ENCODE data around the gene PTPN13.

Gene PTPN13

DNA sequence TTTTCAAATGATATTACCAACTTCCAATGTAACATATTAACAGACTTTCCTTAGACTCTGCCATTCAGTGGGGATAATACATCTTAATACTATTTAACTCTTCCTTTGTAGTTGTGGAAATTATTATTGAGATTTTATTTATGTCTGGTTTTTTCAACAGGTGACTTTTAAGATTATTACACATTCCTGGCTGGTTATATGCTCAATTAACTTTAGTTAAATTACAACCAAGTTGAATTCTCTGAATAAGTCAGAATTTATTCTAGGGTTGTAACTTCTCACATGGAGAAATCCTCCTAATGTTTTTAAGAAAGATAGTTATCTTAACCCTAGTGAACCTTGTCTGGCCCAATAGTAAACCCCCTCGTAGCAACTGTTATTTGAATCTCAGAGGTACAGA lies 147.7 kb downstream of the PTPN13 start:
- Mint-ChIP-seq H3K4me3 (no peak overlapping the region), H3K27ac (no peak overlapping the region), H3K36me3 (no peaks in the 10 kb centered on the region), H3K9me3 (peaks cover 7% of the 10 kb centered on the region), H3K27me3 (peaks cover 3% of the 10 kb centered on the region), H3K4me1 (no peaks in the 10 kb centered on the region)
- ATAC-seq (ENCODE audit: low read depth) (no peak), DNase-seq (ENCODE audit: low spot score in 2 of 2) (no peak)

DNA sequence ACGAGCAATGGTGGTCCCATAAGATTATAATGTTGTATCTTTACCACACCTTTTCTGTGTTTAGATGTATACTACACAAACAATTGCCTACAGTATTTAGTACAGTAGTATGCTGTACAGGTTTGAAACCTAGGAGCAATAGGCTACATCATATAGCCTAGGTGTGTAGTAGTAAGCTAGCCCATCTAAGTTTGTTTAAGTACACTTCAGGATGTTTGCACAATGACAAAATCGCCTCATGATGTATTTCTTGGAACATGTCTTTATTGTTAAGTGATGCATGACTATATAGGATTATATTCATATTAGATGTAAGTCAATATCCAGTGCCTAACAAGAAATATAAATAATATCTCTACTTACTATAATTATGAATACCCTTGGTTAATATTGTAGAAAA lies 150.5 kb downstream of the PTPN13 start:
- Mint-ChIP-seq H3K4me3 (no peak overlapping the region), H3K4me1 (no peaks in the 10 kb centered on the region)

DNA sequence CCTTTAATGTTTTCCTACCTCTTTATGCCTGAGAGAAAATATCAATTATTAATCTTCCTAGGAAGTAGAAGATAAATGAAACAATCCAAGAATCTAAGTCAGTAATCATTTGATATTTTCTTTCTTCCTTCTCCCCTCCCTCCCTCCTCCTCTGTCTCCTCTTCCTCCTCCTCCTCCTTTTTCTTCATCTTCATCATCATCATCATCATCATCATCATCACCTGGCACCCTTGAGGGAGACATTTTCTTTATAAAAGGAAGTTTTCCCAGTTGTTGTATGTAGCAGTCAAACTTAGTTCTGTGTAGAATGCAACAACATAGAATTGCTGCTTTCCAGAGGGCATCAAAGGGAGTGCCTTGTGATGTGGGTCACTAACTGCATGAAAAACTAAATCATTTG lies 155.0 kb downstream of the PTPN13 start:
- DNase-seq (ENCODE audit: low spot score in 2 of 2): no peak
- H3K4me3 Mint-ChIP-seq: no peak overlapping the region
- H3K27ac Mint-ChIP-seq: no peak overlapping the region
- H3K36me3 Mint-ChIP-seq: no peaks in the 10 kb centered on the region
- no peak for ATAC-seq (ENCODE audit: low read depth)
- H3K9me3 Mint-ChIP-seq: peaks cover 1% of the 10 kb centered on the region
- H3K27me3 Mint-ChIP-seq: peaks cover 3% of the 10 kb centered on the region
- H3K4me1 Mint-ChIP-seq: no peaks in the 10 kb centered on the region

More for the DNA sequence above, 150.5 kb downstream of the PTPN13 start:
- no peak overlapping the region for H3K27ac Mint-ChIP-seq
- peaks cover 8% of the 10 kb centered on the region for H3K9me3 Mint-ChIP-seq
- H3K27me3 Mint-ChIP-seq: peaks cover 5% of the 10 kb centered on the region
- H3K36me3 Mint-ChIP-seq: no peaks in the 10 kb centered on the region
- DNase-seq (ENCODE audit: low spot score in 2 of 2) (no peak), ATAC-seq (ENCODE audit: low read depth) (no peak)

DNA sequence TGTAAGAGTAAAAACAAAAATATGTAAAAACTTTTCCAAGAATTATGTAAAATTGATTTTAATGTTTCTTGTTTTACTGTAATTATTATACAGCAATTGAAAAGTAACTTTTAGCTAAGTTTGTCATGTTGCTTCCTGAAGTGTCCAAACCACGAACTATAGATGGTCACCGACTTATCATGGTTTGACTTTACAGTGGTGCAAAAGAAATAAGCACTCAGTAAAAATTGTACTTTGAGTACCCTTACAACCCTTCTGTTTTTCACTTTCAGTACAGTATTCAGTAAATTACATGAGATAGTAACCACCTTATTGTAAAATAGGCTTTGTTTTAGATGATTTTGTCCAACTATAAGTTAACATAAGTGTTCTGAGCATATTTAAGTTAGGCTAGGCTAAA lies 161.3 kb downstream of the PTPN13 start:
- Mint-ChIP-seq H3K27me3 (no peaks in the 10 kb centered on the region), H3K36me3 (no peaks in the 10 kb centered on the region), H3K4me1 (no peaks in the 10 kb centered on the region), H3K9me3 (no peaks in the 10 kb centered on the region), H3K27ac (no peak overlapping the region), H3K4me3 (no peak overlapping the region)
- ATAC-seq (ENCODE audit: low read depth) (no peak), DNase-seq (ENCODE audit: low spot score in 2 of 2) (no peak)

DNA sequence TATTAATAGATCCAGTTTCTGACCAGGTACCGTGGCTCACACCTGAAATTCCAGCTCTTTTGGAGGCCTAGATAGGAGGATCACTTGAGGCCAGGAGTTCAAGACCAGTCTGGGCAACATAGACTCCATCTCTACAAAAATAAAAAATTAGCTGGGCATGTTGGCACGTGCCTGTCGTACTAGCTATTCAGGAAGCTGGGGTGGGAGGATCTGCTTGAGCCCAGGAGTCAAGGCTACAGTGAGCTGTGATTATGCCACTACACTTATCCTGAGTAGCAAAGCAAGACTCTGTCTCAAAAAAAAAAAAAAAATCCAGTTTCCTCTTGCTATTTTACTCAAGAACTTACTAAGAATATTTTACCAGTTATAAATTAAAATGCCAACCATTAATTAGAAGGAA lies 163.4 kb downstream of the PTPN13 start:
- Mint-ChIP-seq H3K9me3 (no peaks in the 10 kb centered on the region), H3K4me1 (no peaks in the 10 kb centered on the region), H3K36me3 (no peaks in the 10 kb centered on the region), H3K4me3 (no peak overlapping the region), H3K27ac (no peak overlapping the region), H3K27me3 (no peaks in the 10 kb centered on the region)
- ATAC-seq (ENCODE audit: low read depth) (no peak), DNase-seq (ENCODE audit: low spot score in 2 of 2) (no peak)

DNA sequence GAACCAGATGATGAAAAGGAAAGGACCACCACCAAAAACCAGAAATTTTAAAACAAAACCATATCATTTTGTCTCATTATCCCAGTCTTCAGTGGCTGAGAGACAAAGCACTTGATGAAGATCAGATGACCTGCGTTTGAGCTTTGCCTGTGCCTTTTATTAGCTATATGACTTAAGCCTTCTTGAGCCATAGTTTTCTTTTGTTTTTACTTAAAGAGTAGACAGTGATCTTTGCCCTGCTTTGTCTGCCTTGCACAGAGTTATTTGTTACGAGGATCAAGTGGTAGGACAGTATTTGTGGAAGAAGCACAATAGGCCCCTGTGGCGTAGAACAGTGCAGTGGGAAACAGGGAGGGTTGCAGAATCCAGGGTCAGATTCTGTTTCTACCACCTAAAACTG lies 165.2 kb downstream of the PTPN13 start:
- H3K36me3 Mint-ChIP-seq: no peaks in the 10 kb centered on the region
- H3K4me1 Mint-ChIP-seq: no peaks in the 10 kb centered on the region
- H3K27me3 Mint-ChIP-seq: no peaks in the 10 kb centered on the region
- H3K27ac Mint-ChIP-seq: no peak overlapping the region
- DNase-seq (ENCODE audit: low spot score in 2 of 2) (no peak), ATAC-seq (ENCODE audit: low read depth) (no peak)
- H3K4me3 Mint-ChIP-seq: no peak overlapping the region
- no peaks in the 10 kb centered on the region for H3K9me3 Mint-ChIP-seq

DNA sequence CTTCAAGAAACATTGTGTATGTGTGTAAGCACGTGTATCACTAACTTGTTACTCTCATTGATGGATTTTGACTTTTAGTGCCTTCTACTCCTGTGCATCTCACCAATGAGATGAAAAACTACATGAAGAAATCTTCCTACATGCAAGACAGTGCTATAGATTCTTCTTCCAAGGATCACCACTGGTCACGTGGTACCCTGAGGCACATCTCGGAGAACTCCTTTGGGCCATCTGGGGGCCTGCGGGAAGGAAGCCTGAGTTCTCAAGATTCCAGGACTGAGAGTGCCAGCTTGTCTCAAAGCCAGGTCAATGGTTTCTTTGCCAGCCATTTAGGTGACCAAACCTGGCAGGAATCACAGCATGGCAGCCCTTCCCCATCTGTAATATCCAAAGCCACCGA lies 168.5 kb downstream of the PTPN13 start:
- H3K9me3 Mint-ChIP-seq: no peaks in the 10 kb centered on the region
- DNase-seq (ENCODE audit: low spot score in 2 of 2) (no peak), ATAC-seq (ENCODE audit: low read depth) (no peak)
- H3K27ac Mint-ChIP-seq: no peak overlapping the region
- H3K27me3 Mint-ChIP-seq: no peaks in the 10 kb centered on the region
- no peaks in the 10 kb centered on the region for H3K4me1 Mint-ChIP-seq
- no peak overlapping the region for H3K4me3 Mint-ChIP-seq
- no peaks in the 10 kb centered on the region for H3K36me3 Mint-ChIP-seq

DNA sequence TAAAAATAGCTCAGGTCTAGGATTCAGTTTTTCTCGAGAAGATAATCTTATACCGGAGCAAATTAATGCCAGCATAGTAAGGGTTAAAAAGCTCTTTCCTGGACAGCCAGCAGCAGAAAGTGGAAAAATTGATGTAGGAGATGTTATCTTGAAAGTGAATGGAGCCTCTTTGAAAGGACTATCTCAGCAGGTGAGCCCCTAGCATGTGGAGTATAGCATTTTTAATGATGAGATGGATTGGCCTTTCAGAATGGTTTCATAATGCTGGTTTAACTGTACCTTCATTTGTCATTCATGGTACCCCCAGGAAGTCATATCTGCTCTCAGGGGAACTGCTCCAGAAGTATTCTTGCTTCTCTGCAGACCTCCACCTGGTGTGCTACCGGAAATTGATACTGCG lies 175.7 kb downstream of the PTPN13 start:
- Mint-ChIP-seq H3K4me1 (peaks cover 2% of the 10 kb centered on the region), H3K36me3 (no peaks in the 10 kb centered on the region), H3K27ac (no peak overlapping the region), H3K4me3 (no peak overlapping the region), H3K27me3 (peaks cover 4% of the 10 kb centered on the region), H3K9me3 (peaks cover 1% of the 10 kb centered on the region)
- DNase-seq (ENCODE audit: low spot score in 2 of 2): no peak
- no peak for ATAC-seq (ENCODE audit: low read depth)

DNA sequence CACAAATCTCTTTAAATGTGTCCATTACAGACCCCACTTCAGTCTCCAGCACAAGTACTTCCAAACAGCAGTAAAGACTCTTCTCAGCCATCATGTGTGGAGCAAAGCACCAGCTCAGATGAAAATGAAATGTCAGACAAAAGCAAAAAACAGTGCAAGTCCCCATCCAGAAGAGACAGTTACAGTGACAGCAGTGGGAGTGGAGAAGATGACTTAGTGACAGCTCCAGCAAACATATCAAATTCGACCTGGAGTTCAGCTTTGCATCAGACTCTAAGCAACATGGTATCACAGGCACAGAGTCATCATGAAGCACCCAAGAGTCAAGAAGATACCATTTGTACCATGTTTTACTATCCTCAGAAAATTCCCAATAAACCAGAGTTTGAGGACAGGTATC lies 177.0 kb downstream of the PTPN13 start:
- Mint-ChIP-seq H3K4me3 (no peak overlapping the region), H3K9me3 (peaks cover 1% of the 10 kb centered on the region), H3K36me3 (no peaks in the 10 kb centered on the region), H3K4me1 (peaks cover 2% of the 10 kb centered on the region), H3K27me3 (peaks cover 4% of the 10 kb centered on the region), H3K27ac (no peak overlapping the region)
- DNase-seq (ENCODE audit: low spot score in 2 of 2): no peak
- no peak for ATAC-seq (ENCODE audit: low read depth)

DNA sequence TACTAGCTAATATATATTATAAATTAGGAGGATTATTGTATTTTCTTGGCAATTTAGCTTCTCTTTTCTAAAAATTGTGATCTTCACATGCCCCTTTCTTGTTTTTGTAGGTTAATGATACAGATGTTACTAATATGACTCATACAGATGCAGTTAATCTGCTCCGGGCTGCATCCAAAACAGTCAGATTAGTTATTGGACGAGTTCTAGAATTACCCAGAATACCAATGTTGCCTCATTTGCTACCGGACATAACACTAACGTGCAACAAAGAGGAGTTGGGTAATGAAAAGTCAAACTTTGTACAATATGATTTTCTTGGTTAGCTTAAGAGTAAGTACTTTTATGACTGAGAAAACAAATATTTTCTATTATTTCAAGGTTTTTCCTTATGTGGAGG lies 180.9 kb downstream of the PTPN13 start:
- no peak overlapping the region for H3K27ac Mint-ChIP-seq
- DNase-seq (ENCODE audit: low spot score in 2 of 2): no peak
- ATAC-seq (ENCODE audit: low read depth): no peak
- peaks cover 4% of the 10 kb centered on the region for H3K27me3 Mint-ChIP-seq
- no peak overlapping the region for H3K4me3 Mint-ChIP-seq
- H3K36me3 Mint-ChIP-seq: no peaks in the 10 kb centered on the region
- H3K9me3 Mint-ChIP-seq: no peaks in the 10 kb centered on the region
- H3K4me1 Mint-ChIP-seq: no peaks in the 10 kb centered on the region

DNA sequence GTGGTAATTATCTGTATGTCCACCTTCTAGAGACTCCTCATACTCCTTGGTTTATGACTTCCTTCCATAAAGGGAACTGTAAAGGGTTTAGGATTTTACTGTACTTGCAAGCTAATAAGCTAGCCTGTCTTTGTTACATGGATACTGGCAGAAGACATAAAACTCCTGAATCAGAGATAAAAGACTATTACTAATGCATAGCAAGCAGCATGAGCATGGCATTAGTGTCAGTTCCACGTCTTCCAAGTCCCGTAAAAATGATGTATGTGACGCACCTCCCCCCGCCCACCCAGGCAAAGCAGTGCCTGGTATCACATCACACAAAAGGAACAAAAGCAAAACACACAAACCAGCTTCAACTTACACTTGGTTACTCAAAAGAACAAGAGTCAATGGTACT lies 184.1 kb downstream of the PTPN13 start:
- Mint-ChIP-seq H3K36me3 (no peaks in the 10 kb centered on the region), H3K27me3 (peaks cover 8% of the 10 kb centered on the region), H3K9me3 (no peaks in the 10 kb centered on the region), H3K4me1 (no peaks in the 10 kb centered on the region), H3K27ac (no peak overlapping the region), H3K4me3 (no peak overlapping the region)
- DNase-seq (ENCODE audit: low spot score in 2 of 2) (no peak), ATAC-seq (ENCODE audit: low read depth) (no peak)

DNA sequence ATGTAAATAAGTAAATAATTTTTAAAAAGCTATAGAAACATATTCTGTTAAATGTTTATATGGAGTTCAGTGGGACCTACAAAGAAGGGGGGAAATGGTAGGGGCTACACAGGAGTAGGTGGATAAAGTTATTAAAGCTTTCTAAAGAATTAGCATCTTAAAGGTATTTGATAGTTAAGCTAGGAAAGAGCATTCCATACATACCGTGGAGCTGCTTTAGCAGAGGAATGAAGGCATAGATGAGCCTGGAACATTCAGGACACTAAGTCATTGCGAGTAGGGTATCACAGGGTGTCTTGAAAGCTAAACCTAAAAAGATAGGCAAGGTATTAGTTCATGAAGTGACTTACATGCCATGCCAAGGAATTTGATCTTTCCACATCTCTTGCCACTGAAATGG lies 194.7 kb downstream of the PTPN13 start:
- peaks cover 4% of the 10 kb centered on the region for H3K27me3 Mint-ChIP-seq
- DNase-seq (ENCODE audit: low spot score in 2 of 2) (no peak), ATAC-seq (ENCODE audit: low read depth) (no peak)
- no peak overlapping the region for H3K4me3 Mint-ChIP-seq
- no peak overlapping the region for H3K27ac Mint-ChIP-seq
- H3K4me1 Mint-ChIP-seq: no peaks in the 10 kb centered on the region
- H3K9me3 Mint-ChIP-seq: peaks cover 1% of the 10 kb centered on the region
- H3K36me3 Mint-ChIP-seq: no peaks in the 10 kb centered on the region

DNA sequence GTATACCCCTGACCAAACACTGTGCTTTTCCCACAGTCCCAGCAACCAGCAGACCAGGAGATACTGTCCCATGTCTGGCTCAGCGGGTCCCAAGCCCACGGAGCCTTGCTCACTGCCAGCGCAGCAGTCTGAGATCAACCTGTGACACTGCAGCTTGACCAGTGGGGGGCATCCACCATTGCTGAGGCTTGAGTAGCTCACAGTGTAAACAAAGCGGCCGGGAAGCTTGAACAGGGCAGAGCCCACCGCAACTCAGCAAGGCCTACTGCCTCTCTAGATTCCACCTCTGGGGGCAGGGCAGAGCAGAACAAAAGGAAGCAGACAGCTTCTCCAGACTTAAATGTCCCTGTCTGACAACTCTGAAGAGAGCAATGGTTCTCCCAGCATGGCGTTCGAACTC lies 197.0 kb downstream of the PTPN13 start:
- ATAC-seq (ENCODE audit: low read depth): no peak
- no peak overlapping the region for H3K4me3 Mint-ChIP-seq
- no peak for DNase-seq (ENCODE audit: low spot score in 2 of 2)
- H3K27me3 Mint-ChIP-seq: peaks cover 4% of the 10 kb centered on the region
- H3K4me1 Mint-ChIP-seq: no peaks in the 10 kb centered on the region
- H3K36me3 Mint-ChIP-seq: no peaks in the 10 kb centered on the region
- H3K9me3 Mint-ChIP-seq: peaks cover 1% of the 10 kb centered on the region
- no peak overlapping the region for H3K27ac Mint-ChIP-seq

DNA sequence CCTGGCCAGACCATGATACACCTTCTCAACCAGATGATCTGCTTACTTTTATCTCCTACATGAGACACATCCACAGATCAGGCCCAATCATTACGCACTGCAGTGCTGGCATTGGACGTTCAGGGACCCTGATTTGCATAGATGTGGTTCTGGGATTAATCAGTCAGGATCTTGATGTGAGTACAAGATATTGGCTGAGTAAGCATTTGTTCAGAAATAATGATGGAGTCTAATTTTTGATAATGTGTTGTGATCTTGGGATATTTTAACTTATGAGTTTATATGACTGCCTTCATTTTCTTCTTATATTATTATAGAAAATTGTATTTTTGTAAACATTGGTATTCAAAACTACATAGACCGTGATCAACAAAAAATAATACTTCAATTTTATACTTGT lies 215.7 kb downstream of the PTPN13 start:
- Mint-ChIP-seq H3K4me3 (no peak overlapping the region), H3K9me3 (no peaks in the 10 kb centered on the region), H3K27me3 (peaks cover 2% of the 10 kb centered on the region), H3K36me3 (no peaks in the 10 kb centered on the region), H3K4me1 (no peaks in the 10 kb centered on the region), H3K27ac (no peak overlapping the region)
- ATAC-seq (ENCODE audit: low read depth): no peak
- no peak for DNase-seq (ENCODE audit: low spot score in 2 of 2)

DNA sequence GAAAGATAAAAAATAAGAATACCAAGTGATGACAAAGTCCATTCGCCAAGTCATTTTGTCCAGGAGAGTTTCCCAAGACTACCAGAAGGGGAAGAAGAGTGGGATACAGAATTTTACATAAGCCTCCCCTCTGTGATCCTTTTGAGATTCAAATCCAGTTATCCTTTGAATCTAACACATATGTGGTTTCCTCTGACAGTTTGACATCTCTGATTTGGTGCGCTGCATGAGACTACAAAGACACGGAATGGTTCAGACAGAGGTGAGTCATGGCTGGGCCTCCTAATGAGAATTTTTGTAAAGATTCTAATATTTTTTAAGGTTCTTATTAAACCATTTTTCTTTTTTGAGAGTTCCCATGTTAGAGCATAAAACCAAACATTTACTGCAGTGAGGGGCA lies 216.7 kb downstream of the PTPN13 start:
- H3K36me3 Mint-ChIP-seq: no peaks in the 10 kb centered on the region
- no peaks in the 10 kb centered on the region for H3K4me1 Mint-ChIP-seq
- no peak overlapping the region for H3K27ac Mint-ChIP-seq
- H3K4me3 Mint-ChIP-seq: no peak overlapping the region
- ATAC-seq (ENCODE audit: low read depth) (no peak), DNase-seq (ENCODE audit: low spot score in 2 of 2) (no peak)
- H3K27me3 Mint-ChIP-seq: peaks cover 2% of the 10 kb centered on the region
- no peaks in the 10 kb centered on the region for H3K9me3 Mint-ChIP-seq

DNA sequence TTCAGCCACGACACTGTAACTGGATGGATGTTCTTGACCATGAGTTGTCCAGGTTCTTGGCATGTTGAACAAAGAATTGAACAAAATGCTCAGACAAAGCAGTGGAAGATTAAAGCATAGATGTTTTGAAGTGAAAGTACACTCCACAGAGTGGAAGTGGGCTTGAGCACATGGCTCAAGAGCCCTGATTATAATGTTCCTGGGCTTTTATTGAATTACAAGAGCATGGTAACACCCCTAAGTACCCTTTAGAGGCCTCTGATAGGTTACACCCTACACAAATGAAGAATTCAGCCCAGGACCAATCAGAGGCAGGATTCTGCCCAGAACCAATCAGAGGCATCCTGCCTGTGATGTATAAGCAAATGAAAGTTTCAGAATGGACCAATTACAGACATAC lies 221.5 kb downstream of the PTPN13 start:
- no peaks in the 10 kb centered on the region for H3K36me3 Mint-ChIP-seq
- no peak for ATAC-seq (ENCODE audit: low read depth)

More for the DNA sequence above, 221.5 kb downstream of the PTPN13 start:
- Mint-ChIP-seq H3K4me3 (no peak overlapping the region), H3K9me3 (no peaks in the 10 kb centered on the region), H3K27ac (no peak overlapping the region), H3K4me1 (no peaks in the 10 kb centered on the region), H3K27me3 (no peaks in the 10 kb centered on the region)
- DNase-seq (ENCODE audit: low spot score in 2 of 2): no peak

Measured in memory B cell (primary cell).